ENCODE results near the gene CRYBG3.

DNA sequence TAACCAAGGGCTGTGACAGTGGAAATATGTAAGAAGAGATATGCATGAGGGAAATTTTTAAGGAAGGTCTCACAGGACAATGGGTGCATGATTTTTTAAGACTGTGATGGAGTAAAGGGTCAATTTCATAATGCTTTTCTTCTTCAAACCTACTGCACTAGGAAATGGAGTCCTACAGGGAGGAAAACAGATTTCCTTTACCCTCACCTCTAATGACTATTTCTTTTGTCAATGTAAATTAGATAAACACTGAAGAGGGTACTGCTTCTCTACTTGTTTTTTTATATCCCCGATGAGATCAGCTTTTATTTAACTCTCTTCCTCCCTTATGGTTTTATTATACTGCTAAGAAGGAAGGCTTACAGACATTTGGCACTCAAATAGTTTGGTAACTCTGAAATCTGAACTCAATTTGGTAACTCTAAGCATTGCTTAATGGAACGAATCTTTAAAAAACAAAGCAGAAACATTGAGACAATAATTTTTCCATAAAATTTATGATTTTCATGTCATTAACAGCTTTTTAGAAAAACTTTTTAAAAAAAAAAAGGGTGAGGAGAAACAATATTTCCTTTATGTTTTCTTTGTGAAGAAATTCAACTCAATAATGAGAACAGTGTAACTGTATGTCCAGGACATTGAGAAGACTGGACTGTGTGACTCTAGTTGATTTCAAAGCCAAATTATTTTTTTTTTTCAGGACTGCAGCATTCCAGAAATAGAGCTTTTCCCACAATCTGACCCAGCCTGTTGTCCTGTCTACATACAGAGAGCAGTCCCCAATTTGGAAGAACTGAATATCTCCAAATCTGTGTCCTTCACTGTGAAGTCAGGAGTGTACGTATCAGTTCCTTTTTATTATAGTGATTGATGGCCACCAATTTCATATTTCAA lies 64.4 kb downstream of the CRYBG3 start:
- no peak for TF ChIP-seq POLR2A (IDR thresholded peaks at IDR 0.05; ENCODE audit: extremely low read depth, insufficient read length)
- TF ChIP-seq, protein P1, sequence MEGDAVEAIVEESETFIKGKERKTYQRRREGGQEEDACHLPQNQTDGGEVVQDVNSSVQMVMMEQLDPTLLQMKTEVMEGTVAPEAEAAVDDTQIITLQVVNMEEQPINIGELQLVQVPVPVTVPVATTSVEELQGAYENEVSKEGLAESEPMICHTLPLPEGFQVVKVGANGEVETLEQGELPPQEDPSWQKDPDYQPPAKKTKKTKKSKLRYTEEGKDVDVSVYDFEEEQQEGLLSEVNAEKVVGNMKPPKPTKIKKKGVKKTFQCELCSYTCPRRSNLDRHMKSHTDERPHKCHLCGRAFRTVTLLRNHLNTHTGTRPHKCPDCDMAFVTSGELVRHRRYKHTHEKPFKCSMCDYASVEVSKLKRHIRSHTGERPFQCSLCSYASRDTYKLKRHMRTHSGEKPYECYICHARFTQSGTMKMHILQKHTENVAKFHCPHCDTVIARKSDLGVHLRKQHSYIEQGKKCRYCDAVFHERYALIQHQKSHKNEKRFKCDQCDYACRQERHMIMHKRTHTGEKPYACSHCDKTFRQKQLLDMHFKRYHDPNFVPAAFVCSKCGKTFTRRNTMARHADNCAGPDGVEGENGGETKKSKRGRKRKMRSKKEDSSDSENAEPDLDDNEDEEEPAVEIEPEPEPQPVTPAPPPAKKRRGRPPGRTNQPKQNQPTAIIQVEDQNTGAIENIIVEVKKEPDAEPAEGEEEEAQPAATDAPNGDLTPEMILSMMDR (IDR thresholded peaks at IDR 0.05; ENCODE audit: low read depth, low read length) = no peak
- TF ChIP-seq, protein P2, sequence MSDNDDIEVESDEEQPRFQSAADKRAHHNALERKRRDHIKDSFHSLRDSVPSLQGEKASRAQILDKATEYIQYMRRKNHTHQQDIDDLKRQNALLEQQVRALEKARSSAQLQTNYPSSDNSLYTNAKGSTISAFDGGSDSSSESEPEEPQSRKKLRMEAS (IDR thresholded peaks at IDR 0.05; ENCODE audit: low read depth, low read length) = no peak
- no peak for TF ChIP-seq MYC (IDR thresholded peaks at IDR 0.05; ENCODE audit: low read depth, low read length)
